ENCODE data around the gene SH3RF1. TPM values are rescaled to one million over a fixed set of nuclear protein-coding genes. Genes with fewer than 3 reads are reported as not detected.

The SH3RF1 gene
- total RNA-seq, 3 donors from 2014 or later (not counting 1 experiment from before 2014, with no cell fraction given), result 0.54 to 2.4 (median 1.6) TPM

- no peaks in the 10 kb centered on the region for H3K9me3 ChIP-seq (ENCODE audit: control insufficient read depth, insufficient read depth, low read length)
- no peaks in the 10 kb centered on the region for H3K36me3 ChIP-seq (ENCODE audit: control insufficient read depth, insufficient read depth, low read length)
- no peak for TF ChIP-seq CTCF (IDR thresholded peaks at IDR 0.05)
- H3K27ac Mint-ChIP-seq, result no peak overlapping the region
- H3K27ac ChIP-seq (ENCODE audit: low read length), result no peak overlapping the region
- no peaks in the 10 kb centered on the region for H3K36me3 Mint-ChIP-seq
- 76% methylated on average over 2 of the region's 2 CpGs for WGBS (ENCODE audit: insufficient coverage)
- ATAC-seq (no peak), DNase-seq (no peak)
- no peaks in the 10 kb centered on the region for H3K4me1 ChIP-seq (ENCODE audit: control insufficient read depth, insufficient read depth, low read length)
- no peaks in the 10 kb centered on the region for H3K9me3 Mint-ChIP-seq
- no peaks in the 10 kb centered on the region for H3K4me1 Mint-ChIP-seq
- no peak overlapping the region for H3K4me3 Mint-ChIP-seq
- H3K27me3 Mint-ChIP-seq (ENCODE audit: low read depth in 2 of 2), result peaks cover 3 to 5% of the 10 kb centered on the region in 2 donors
- intact Hi-C loops (cut with micrococcal nuclease), result no loop called here
- H3K4me3 ChIP-seq (ENCODE audit: low read length), result no peak overlapping the region
- H3K27me3 ChIP-seq (ENCODE audit: control insufficient read depth, insufficient read depth, low read length), result no peaks in the 10 kb centered on the region
These were observed 29.3 kb downstream of the SH3RF1 start for GRCh38 chr4:169241464-169241863.

- Mint-ChIP-seq H3K36me3 (no peaks in the 10 kb centered on the region), H3K27me3 (ENCODE audit: low read depth in 2 of 2) (peaks cover 3 to 6% of the 10 kb centered on the region in 2 donors), H3K4me1 (no peaks in the 10 kb centered on the region), H3K4me3 (no peak overlapping the region), H3K27ac (no peak overlapping the region), H3K9me3 (no peaks in the 10 kb centered on the region)
- Histone ChIP-seq H3K27me3 (ENCODE audit: control insufficient read depth, insufficient read depth, low read length) (no peaks in the 10 kb centered on the region), H3K9me3 (ENCODE audit: control insufficient read depth, insufficient read depth, low read length) (no peaks in the 10 kb centered on the region), H3K4me1 (ENCODE audit: control insufficient read depth, insufficient read depth, low read length) (no peaks in the 10 kb centered on the region), H3K4me3 (ENCODE audit: low read length) (no peak overlapping the region), H3K27ac (ENCODE audit: low read length) (no peak overlapping the region), H3K36me3 (ENCODE audit: control insufficient read depth, insufficient read depth, low read length) (no peaks in the 10 kb centered on the region)
- WGBS (ENCODE audit: insufficient coverage), result 70% methylated on average over 7 of the region's 7 CpGs
- intact Hi-C loops (cut with micrococcal nuclease), result no loop called here
- TF ChIP-seq CTCF (IDR thresholded peaks at IDR 0.05), result no peak
- ATAC-seq (no peak), DNase-seq (no peak)
These were observed 31.4 kb downstream of the SH3RF1 start for GRCh38 chr4:169239221-169239905.

- Histone ChIP-seq H3K27me3 (ENCODE audit: control insufficient read depth, insufficient read depth, low read length) (no peaks in the 10 kb centered on the region), H3K4me1 (ENCODE audit: control insufficient read depth, insufficient read depth, low read length) (no peaks in the 10 kb centered on the region), H3K36me3 (ENCODE audit: control insufficient read depth, insufficient read depth, low read length) (no peaks in the 10 kb centered on the region), H3K4me3 (ENCODE audit: low read length) (no peak overlapping the region), H3K9me3 (ENCODE audit: control insufficient read depth, insufficient read depth, low read length) (no peaks in the 10 kb centered on the region), H3K27ac (ENCODE audit: low read length) (no peak overlapping the region)
- Mint-ChIP-seq H3K27ac (no peak overlapping the region), H3K4me3 (no peak overlapping the region), H3K4me1 (no peaks in the 10 kb centered on the region), H3K27me3 (ENCODE audit: low read depth in 2 of 2) (peaks cover 0 to 6% of the 10 kb centered on the region in 2 donors), H3K9me3 (no peaks in the 10 kb centered on the region), H3K36me3 (no peaks in the 10 kb centered on the region)
- intact Hi-C loops (cut with micrococcal nuclease), result no loop called here
- DNase-seq, result no peak
- WGBS (ENCODE audit: insufficient coverage), result 88% methylated on average over 1 of the region's 1 CpG
- TF ChIP-seq CTCF (IDR thresholded peaks at IDR 0.05), result no peak
- ATAC-seq, result no peak
These were observed 32.3 kb downstream of the SH3RF1 start for GRCh38 chr4:169238445-169238844.
